Activated effector memory CD4-positive, alpha-beta T cell treated with Interleukin-2 at 50 U/mL for 16 hours (primary cell): ENCODE measurements around the gene FOXK1.
"Not testable (repeated sequence)": the region's sequence is repeated elsewhere in the genome, so short reads cannot be mapped to it uniquely, and the experiment has no call there.

Experiments used
- DNase-seq: peaks from one replicate; pipeline ENCODE4 v3.0.0-alpha.2; 2020

FOXK1 gene

DNA sequence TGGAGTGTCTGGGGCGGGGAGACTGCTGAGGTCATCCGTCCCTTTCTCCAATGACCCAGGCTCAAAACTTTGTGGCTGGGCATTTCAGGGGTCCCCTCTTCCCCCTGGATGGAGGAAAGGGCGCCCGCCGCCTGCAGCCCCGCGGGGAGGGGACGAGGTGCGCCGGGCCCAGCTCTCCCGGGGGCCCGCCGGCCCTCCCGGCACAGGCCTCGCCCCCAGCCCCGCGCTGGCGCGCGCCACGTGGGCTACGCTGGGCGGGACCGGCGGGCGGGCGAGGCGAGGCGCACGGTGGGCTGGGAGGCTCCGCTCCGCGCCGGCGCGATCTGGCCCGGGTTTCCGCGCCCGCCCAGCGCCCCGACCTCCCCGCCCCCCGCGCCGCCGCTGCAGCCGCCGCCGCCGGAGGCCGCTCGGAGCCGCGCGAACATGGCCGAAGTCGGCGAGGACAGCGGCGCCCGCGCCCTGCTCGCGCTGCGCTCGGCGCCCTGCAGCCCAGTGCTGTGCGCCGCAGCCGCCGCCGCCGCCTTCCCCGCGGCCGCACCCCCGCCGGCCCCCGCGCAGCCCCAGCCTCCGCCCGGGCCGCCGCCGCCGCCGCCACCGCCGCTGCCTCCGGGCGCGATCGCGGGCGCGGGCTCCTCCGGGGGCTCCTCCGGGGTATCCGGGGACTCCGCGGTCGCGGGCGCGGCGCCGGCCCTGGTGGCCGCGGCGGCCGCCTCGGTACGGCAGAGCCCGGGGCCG is at the start of gene FOXK1:
Gene FOXK1 (plus strand): TSS at position 410 of the 735 bp plus-strand sequence. CDS start 14 bp downstream, at position 424.
- peak; percentile 72 for DNase-seq

DNA sequence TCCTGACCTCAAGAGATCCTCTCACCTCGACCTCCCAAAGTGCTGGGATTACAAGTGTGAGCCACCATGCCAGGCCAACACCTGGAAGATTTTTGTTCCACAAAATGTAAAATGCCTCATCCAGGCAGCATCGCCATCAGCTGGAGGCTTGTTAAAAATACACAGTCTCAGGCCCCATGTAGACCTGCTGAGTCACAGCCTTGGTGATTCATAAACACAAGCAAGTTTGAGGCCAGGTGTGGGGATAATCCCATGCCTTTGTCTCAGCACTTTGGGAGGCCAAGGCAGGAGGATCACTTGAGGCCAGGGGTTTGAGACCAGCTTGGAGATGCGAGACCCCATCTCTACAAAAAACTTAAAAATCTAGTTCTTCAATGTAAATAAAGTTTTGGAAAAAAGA is 49.1 kb upstream of the FOXK1 start:
- DNase-seq = no peak

DNA sequence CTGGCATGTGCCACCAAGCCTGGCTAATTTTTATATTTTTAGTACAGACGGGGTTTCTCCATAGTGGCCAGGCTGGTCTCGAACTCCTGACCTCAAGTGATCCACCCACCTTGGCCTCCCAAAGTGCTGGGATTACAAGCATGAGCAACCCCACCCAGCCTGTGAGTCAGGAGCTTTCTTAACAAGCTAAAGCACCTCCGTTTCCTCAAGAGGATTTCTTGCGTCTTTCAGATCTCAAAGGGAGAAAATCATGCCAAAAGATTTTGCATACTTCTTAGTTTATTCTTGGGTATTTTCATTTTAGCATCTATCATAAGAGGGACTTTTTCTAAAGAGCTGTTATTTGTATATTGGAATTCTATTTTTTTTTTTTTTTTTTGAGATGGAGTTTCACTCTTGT is 47.9 kb upstream of the FOXK1 start:
- no peak for DNase-seq

DNA sequence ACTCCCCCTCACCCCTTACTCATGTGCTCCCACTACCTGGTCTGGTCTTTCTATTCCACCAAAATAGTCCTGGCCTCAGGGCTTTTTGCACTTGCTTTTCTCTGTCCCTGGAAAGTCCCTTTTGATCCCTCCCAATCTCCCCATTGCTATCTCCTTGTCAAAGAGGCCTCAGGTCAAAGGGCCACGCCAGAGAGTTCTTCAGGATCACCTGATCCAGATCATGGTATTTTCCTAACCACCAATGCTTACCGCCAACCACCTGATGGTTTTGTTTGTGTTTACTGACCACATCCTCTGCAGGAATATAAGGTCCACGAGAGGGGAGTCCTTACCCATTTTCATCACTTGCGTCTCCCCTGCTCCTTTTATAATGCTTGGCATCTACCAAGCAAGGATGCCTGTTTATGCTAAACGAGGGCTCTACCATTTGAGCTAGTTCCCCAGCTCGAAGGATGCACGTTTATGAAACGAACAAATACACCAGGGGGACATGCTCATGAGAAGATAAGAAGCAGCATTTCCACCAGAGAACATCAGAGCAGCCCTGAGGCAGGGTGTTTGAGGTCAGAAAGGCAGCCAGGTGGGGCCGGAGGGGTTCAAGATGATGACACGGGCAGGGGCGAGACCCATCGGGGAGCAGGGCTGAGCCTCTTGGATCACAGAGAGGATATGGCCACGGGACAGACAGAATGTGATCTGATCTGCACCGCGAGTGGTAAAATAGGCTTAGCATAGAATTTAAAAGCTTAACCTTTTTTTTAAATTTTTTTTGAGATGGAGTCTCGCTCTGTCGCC is 43.1 kb upstream of the FOXK1 start:
- no peak for DNase-seq

DNA sequence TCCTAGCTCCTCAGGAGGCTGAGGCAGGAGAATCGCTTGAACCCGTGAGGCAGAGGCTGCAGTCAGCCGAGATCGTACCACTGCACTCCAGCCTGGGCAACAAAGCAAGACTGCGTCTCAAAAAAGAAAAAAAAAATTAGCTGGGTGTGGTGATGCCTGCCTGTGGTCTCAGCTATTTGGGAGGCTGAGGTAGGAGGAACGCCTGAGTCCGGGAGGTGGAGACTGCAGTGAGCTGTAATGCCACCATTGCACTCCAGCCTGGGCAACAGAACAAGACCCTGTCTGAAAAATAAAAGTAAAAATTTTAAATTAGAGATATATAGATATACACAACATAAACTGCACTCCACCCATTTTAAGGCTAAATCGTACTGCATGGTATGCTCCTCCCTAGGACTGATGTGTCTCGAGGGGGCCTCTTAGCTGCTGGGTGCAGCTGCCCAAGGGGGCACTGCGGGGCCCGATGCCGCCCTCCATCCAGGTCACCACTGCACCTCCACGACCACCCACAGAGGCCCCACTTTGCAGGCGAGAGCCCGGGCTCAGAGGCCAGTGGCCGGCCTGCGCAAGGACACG is 40.9 kb upstream of the FOXK1 start:
- no peak for DNase-seq

DNA sequence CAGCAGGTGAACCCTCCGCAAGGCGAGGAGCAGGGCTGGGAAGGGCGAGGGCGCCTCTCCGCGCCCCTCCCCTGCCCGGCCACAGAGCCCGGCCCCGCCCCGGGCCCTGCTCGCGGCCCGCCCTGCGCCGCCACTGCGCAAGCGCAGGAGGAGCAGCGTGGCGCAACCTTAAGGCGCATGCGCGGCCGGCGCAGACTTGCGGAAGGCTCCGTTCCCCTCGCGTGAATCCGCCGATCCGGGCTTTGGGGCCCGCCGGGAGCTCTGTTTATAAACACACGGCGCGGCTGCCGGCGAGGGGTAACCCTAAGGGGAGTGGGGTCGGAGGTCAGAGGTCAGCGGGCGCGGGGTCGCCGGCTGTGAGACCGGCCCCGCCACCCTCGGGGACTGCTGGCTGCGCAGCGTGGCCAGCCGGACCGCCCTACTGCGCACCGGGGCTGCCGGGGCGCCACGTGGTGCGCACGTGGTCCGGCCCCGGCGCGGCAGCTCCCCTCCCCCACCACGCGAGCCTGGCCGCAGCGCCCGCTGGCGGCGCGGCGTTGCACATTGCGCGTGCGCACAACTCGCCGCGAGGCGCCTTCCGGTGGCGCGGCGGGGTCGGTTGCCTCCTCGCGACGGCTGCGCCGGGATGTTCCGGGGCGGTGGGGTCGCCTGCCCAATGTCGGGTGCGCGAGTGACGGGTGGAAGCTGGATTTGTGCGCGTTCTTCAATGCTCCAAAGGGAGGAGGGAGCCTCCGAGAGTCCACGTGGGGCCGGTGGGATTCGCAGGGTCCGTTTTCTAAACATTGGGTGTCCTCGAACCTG is 40.2 kb upstream of the FOXK1 start:
- DNase-seq = peak; percentile 96

DNA sequence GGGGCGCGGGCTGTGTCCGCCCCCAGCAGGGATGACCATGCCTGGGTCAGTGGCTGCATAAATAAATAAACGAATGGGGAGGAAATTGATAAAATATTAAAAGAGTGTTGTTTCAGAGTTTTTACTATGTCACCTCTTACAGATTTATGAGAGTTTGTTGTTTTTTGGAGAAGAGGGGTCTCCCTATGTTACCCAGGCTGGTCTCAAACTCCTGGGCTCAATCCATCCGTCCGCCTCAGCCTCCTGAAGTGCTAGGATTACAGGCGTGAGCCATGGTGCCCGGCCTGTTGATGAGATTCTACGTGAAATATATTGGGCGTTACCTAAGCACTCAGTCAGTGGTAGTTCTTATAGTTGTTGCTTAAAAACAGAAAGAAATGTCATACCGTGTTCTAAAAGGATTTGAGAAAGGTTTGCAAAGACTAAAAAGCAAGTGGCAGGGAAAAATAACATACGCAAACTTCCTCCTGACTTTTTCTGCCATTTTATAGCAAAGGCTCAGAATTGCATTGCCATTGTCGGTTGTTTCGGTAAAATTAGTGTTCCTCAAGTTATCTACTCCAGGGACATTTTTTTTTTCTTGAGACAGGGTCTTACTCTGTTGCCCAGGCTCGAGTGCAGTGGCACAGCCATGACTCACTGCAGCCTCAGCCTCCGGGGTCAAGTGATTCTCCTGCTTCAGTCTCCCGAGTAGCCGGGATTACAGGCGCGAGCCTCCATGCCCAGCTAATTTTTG is 39.5 kb upstream of the FOXK1 start:
- no peak for DNase-seq

DNA sequence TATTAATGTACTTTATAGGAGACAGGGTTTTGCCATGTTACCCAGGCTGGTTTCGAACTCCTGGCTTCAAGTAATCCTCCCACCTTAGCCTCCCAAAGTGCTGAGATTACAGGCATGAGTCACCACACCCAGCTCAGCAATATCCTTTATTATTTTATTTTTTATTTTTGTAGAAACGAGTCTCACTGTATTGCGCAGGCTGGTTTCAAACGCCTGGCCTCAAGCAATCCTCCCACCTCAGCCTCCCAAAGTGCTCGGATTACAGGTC is 39.0 kb upstream of the FOXK1 start:
- DNase-seq = not testable (repeated sequence)

DNA sequence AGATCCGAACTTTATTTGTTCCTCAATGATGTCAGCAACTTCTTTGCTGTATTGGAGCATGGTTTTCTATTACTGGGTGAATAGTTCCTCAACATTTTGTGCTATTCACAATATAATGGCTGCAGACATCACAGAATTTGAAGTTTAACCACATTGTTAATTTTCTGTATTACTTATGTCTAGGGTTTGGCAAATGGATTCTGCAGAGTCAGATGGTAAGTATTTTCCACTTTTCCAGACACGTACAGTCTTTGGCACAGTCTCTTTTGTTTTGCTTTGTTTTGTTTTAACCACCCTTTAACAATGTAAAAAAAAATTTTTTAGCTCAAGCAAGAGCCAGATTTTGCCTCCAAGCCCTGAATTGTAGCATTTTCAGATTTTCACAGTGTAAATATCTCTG is 36.8 kb upstream of the FOXK1 start:
- no peak for DNase-seq

DNA sequence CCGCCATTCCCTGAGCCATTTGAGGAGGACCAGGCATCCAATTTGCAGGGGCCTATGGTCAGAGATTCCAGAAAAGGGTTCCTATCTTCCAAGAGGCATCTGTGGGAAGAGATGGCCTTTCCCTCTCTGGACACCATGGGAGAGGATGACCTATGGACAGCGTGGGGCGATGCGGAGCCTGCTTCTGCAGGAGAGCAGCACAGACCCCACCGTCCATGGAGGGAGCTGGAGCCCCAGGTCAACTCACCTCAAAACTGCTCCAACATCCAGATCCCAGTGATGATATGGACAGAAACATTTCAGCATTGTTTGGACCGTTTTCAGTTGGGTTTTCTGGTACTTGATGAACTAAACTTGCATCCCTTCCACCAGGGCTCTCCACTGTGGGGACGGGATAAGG is 34.0 kb upstream of the FOXK1 start:
- DNase-seq = no peak

DNA sequence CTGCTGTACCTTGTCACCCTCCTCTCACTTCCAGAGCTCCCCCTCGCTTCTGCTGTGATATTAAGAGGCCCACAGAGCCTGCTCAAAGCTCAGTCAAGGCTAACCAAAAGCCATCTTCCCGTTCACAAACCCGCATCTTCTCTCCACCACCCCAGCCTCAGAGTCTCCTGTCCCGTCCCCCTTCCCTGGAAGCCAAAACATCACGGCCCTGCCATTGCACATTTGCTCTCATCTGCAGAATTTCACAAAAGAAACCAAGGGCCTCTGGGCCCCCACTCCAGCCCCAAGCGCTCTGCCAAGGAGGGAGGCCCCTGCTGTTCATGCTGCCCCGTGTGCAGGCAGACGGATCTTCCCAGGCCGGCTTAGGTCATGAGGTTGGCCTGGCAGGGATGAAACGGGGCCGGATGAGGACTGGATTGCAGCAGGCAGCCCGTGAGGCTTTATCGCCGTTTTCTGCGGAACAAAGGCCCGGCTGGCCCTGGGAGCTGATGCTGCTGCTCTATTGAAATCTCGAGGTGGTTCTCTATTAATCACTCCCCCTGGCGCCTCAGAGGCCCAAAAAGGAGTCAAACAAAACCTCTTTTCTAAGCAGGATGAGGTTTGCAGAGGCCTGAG is 31.6 kb upstream of the FOXK1 start:
- no peak for DNase-seq

DNA sequence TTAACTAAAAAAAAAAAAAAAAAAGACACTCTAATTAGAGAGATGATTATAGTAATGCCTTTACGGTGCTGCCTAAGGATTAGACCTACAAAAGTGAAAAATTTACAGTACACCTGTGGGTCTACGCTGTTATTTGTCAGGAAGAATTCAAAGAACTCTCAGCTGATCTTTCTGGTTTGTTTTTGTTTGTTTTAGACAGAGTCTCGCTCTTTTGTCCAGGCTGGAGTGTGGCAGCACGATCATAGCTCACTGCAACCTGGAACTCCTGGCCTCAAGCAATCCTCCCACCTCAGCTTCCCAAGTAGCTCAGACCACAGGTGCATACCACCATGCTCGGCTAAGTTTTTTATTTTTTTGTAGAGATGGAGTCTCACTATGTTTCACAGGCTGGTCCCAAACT is 28.3 kb upstream of the FOXK1 start:
- DNase-seq = no peak

DNA sequence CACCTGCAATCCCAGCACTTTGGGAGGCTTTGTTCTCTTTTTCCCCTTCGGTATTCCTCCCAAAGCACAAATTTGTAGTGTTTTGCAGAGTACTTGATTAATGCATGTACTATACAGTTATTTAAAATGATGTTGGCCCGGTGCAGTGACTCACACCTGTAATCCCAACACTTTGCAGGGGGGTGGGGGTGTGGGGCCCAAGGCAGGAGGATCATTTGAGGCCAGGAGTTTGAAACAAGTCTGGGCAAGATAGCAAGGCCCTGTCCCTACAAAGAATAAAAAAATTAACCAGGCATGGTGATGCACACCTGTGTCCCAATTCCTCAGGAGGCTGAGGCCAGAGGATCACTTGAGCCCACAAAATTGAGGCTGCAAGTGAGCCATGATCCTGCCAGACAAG is 26.8 kb upstream of the FOXK1 start:
- DNase-seq = no peak

DNA sequence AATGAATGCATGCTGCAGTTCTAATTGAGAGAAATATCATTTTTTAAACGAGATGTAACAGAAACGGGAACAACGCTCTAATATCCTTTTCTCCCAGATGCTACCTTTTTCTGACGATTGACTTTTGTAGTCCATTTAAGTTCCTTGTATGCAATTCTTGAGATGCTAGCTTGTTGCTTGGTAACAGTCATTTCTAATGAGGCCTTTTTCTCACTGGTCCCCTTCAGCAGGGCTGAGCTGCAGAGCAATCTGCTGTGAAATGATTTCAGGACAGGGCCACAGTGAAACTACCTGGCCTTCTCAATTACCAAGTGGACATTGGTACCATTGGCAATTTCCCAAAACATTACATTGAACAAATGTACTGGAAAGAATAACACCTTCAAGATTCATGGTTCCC is 26.2 kb upstream of the FOXK1 start:
- no peak for DNase-seq

DNA sequence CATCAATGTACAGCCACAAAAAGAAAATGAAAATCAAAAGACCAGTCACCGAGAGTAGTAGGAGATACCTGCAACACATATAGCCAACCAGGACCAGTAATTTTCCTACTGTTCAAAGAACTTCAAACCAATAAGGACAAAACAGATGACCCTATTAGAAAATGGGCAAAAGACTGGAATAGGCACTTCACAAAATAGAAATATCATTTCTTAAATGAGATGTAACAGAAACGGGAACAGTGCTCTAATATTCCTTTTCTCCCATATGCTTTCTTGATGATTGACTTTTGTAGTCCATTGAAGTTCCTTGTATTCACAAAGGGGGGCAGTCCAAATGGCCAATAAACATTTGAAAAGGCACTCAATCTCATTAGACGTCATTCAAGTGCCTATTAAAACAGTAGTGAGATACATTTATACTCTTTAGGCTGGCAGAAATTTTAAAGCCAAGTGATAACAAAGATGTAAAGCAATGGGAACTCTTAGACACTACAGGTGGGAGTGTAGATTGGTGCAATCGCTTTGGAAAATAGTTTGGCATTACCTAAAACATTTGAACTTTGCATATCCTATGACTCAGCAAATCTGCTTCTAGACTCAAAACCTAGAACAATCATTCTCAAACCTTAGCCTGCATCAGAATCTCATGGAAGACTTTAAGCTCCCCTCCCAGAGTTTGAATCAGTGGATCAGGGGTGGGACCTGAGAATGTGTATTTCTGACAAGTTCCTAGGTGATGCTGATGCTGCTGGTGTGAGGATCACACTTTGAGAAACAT is 24.3 kb upstream of the FOXK1 start:
- DNase-seq = no peak

DNA sequence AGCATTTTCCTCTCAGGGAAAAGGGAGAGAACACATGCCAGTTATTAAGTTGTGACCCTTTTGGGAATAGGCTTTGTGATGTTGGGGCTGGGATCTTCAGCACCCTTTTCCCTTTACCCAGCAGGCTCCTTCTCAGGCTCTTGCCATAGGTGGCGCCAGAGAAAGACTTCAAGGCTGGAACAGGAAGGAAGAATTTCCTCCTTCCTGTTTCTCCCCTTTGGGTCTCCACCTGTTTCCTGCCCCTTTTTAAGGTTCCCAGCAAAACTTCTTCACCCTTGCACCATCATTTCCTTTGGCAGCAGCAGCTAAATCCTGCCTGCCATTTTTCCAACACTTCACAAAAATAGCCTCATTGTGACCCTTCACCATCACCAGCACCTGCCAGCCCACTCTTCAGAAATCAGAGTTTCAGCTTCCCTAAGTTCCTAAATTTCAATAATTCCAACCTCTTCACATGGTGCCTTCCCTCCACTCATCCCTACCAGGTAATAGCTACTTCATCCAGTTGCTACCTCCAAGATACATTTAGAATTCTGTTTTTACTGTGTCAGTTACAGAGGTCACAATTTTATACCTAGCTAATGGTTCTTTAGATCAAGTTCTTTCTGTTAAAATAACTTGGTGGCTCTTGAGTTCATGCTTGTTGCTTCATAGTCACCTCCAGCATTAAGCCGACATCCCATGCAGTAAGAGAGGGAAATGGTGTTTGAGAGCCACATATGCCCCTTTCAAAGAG is 22.4 kb upstream of the FOXK1 start:
- DNase-seq = no peak

DNA sequence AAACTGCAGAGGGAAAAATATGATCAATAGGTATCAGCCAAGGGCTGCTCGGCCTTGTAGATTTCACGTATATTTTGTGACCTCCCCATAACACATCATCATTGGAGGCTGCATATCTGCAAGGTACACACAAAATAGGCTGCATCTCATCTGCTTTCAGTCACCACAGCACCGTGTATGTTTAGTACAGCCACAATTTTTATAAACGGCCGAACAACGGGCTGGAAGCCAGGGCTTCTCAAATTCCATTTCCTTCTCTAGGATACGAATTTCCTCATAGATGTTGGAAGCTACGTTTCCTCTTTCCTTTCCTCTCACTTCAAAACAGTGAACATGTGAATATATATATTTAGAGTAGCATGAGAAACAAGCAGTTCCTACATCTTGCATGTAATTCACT is 20.2 kb upstream of the FOXK1 start:
- DNase-seq = no peak

DNA sequence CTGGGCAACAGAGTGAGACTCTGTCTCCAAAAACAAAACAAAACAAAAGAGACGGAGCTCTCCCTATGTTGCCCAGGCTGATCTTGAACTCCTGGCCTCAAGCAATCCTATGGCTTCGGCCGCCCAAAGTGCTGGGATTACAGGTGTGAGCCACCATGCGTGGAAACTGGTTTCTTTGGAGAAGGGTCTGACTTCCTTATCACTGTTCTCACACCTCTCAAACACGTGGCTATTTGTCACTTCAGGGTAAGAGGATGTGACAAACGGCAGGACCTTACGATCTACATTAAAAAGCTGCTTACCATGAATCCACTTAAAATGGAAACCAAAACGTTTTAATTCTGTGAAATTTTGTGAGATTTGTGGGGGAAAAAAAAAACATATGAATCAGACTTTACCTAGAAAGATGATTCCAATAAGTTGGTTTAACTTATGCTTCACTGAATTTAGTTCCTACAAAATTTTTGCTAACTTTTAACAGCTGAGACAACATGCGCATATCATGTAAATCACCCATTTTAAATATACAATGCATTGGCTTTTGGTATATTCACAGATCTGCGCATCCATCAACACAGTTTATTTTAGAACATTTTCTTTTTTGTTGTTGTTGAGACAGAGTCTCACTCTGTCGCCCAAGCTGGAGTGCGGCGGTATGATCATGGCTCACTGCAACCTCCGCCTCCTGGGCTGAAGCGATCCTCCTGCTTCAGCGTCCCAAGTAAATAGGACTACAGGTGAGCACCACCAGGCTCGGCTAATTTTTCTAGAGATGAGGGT is 18.7 kb upstream of the FOXK1 start:
- no peak for DNase-seq

DNA sequence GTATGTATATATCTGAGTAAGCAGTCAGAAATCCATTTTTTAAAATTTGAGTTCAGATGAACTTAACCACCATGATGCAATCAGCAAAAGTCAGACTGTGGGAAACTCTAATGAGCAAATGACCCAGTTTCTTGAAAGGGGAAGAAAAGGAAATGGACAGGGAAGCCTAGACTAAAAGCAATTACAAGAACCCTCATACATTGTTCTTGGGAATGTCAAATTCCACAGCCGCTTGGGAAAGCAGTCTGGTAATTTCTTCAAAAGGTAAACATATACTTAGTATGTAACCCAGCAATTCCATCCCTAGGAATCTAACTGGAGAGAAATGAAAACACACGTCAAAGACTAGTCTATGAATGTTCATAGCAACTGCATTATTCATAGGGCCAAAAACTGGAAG is 16.4 kb upstream of the FOXK1 start:
- DNase-seq = no peak
